Hematopoietic multipotent progenitor cell (in vitro differentiated cells): ENCODE measurements around the gene IL22RA2. TPM values are rescaled to one million over a fixed set of nuclear protein-coding genes. Genes with fewer than 3 reads are reported as not detected.
"Not testable (repeated sequence)": the region's sequence is repeated elsewhere in the genome, so short reads cannot be mapped to it uniquely, and the experiment has no call there.

Source experiments
- DNase-seq, 3 donors: peaks; one replicate each; pipeline ENCODE4 v3.0.0-alpha.2; 2011 to 2015; ENCODE audit warnings: low read depth in 2 of 3, low spot score in 2 of 3
- total RNA-seq: library from RNA; depleted of rRNA; stranded (reverse); fragments of >200 nt; gene quantifications from one replicate; pipeline ENCODE4 v1.2.3, GENCODE V29; 2012

IL22RA2 gene, protein sequence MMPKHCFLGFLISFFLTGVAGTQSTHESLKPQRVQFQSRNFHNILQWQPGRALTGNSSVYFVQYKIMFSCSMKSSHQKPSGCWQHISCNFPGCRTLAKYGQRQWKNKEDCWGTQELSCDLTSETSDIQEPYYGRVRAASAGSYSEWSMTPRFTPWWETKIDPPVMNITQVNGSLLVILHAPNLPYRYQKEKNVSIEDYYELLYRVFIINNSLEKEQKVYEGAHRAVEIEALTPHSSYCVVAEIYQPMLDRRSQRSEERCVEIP
- not detected for total RNA-seq

DNA sequence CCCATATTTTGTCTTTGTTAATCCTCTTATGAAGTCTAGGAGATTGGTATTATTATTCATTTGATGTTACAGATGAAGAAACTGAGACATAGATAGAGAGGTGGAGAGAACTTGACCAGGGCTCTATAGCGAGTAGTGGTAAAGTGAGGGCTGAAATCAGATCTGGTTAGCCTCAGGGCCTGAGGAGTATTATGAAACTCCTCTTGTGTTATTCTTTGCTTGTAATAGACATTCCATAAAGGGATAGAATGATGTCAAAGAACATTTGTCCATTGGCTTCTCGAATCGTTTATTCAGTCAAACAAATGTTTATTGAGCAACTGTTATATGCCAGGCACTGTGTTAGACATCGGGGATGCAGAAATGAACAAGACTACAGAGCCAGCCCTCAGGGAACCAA, at the start of gene IL22RA2:
IL22RA2 (minus strand) TSS at position 144 of the 400 bp plus-strand sequence. CDS start 11,895 bp downstream, outside the sequence.
- DNase-seq, result no peak

DNA sequence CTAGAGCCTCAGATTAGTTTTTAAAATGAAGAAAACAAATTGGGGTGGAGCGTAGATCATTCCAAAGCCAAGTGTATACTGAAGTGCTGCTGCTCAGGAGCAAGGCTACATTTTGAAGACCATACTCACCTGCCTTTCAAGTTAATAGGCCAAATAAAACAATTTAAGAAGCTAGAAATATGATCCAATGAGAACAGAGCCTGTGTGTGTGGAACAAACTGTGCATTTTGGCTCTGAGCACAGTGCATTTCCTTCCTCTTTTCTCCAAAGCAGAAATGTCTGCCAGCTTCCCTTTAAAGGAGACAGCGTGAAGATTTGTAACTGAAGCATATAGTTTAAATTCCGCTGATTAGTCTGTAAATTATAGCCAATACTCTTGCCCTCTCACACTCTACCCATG, 48.9 kb upstream of the IL22RA2 start:
- DNase-seq, result peak in 2 of 3 donors; percentile 67 to 83

DNA sequence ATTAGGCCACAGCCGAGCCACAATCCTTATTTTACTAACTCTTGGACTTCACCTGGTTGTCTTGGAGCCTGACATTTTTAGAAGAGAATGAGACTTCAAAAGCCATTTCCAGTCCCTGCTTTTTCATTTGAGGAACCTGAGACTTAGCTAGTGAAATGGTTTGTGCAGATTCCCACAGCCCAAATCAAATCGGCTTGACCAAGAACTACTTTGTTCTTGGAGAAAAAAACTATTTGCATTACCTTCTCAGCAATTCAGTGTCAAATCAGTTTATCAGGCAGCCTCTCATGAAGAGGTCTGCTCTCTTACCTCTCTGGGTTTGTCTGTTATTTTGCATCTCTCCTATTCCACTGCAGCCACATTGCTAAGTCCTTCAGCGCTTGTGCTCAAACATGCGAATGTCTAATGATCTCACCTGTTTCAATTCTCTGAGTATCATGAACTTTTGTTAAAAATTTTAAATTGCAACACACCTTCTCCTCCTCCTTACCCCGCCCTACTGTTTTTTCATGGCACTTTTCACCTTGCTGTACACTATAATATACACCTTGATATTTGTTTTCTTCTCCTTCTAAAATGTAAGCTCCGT, 46.3 kb upstream of the IL22RA2 start:
- DNase-seq, result no peak

DNA sequence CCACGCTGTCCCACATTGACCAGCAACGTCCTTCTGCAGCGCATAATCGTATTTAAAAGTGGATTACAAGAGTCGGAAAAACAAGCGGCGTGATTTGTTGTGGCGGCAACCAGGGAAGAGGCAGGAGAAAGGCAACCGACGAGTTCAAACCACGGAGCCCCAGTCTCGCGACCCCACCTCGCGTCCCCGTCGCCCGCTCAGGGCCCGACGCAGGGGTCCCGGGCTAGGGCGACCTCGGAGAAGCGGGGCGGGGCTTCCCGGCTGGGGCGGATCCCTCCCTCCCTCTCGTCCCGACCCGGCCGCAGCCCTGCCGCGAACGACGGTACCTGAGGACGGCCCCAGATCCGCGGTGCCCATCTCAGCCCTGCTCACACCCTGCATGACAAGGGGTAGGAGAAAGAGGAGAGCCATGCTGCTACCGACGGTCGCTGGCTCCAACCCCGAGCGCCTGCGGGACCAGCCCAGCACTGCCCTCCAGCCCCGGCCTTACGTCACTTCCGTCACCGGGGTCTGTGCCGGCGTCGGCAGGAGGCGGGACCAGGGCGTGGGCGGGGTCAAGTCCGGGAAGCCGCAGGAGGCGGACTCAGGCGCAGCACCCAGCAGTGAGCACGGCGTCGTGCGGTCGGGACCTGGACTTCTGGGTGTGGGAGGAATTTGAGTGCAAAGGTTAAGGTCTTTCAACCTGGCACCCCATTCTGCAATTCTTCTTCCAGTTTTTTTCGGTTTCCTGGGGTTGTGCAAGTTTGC, 45.6 kb upstream of the IL22RA2 start, which contains the start of gene IFNGR1:
IFNGR1 (minus strand) TSS at position 469 of the 747 bp plus-strand sequence; CDS start at position 411, 58 bp downstream.
- peak; percentile 84 to 93 (median 92) for DNase-seq

DNA sequence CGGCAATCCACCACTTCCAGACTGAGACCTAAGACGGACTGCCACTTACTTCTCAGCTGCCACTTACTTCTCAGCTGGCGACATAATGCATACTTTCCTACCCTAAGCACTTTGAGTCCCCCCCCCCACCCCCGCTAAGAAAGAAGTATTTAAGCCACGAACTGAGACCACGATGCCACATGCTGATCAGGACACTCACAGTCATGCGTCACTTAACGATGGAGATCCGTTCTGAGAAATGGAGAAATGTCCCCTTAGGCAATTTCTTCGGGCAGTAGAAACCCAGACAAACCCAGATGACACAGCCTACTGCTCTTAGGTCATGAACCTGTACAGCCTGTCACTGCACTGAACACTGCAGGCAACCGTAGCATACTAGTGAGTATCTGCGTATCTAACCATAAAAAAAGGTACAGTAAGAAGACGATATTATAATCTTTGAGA, 45.1 kb upstream of the IL22RA2 start:
- DNase-seq, result peak; percentile 30 to 60 (median 56)

DNA sequence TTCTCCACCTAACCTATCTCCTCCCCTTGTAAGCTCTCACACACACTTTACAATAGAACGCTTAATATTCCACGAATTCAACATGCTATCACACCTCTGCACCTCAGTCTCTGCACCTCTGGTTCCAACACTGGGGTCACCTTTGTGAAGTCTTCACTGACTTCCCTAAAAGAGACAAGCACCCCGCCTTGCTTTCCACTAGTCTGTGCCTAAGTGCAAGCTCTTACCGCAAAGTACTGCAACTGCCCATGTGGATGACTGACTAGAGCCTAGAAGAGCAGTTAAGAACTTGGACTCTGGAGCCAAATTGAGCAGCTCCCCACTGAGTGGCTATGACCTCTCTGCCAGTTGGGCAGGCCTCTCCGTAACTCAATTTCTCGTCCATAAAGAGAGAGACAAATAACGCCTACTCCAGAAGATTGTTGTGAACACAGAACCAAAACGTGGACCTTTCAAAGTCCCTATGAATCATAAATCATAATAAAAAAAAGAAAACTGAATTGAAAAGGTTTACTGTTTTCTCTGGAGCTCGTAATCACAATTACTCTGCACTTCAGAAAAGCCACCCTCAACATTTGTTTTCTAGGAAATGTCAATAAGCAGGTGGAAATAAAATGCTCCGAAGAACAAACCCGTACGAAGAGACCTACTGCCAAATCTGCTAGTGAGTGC, 44.5 kb upstream of the IL22RA2 start:
- DNase-seq, result peak in 2 of 3 donors; percentile 47 to 75

DNA sequence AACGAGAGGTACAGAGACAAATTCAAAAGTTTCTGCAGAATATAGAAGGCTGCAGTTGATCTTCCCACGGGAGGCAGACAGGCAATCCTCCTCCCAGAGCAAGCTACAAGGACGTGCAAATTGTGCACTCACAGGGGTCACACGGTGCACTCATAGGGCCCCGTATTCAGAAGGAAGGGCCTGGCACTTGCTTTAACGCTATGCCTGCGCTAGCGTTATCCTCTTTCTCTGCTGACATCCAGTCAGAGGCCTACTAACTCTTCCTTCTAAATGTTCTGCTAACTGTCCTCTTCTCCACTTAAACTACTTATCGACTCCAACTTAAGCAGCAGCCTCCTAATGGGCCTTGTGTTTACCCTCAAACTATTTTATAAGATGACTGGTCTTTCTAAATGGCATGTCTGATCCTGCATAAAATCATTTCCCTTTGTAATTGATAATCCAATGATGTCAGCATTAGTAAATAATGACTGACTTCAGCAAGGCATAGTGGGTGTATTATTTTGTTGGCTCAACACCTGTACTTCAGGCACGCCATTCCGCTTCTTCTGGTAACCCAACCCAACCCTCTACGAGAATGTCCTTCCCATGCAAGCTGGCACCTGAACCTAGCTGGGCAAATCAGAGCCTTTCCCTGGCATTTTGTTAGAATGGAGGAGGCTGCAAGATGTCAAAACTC, 43.6 kb upstream of the IL22RA2 start:
- DNase-seq, result no peak

DNA sequence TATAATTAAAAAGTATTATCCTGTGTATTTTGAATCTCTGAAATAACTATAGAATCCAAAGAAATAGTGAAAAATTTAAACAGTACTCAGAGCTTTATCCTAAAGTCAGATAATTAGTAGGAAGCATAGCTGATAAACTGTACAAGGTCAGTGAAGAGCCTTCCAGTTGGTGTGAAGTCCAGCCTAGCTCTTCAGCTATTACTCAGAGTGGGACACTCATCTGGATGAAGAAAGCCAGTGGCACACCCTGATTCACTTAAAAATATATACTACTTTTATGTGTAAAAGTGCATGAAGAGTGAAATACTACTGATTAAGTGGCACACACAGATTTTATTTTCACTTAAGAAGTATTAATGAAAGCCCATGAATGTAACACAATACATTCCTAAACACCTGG, 42.7 kb upstream of the IL22RA2 start:
- no peak for DNase-seq

DNA sequence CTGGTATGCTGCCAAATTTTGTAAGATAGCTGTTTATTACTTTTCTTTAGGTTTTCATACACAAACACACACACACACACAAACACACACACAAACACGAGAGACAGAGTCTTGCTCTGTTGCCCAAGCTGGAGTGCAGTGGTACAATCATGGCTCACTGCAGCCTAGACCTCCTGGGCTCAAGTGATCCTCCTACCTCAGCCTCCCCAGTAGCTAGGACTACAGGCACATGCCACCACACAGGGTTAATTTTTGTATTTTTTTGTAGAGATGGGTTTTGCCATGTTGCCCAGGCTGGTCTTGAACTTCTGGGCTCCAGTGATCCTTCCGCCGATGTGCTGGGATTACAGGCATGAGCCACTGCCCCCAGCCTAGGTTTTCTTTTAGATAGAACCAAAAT, 42.2 kb upstream of the IL22RA2 start:
- not testable (repeated sequence) for DNase-seq

DNA sequence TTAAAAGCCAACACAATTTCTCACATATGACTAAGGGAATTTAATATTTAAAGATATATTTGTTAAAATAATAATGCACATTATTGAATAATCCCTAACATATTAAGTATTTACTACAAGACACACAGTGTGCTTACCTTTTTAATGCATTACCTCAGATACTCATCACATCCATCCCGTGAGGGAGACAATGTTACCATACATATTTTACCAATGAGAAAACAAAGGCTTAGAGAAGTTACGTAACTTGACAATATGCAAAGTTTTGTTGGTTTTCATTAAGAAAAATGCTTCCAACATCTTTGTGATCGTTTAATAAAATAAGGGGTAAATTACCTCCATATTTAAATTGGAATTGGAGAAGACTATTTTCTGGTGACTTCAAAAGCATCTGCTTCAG, 41.5 kb upstream of the IL22RA2 start:
- no peak for DNase-seq

DNA sequence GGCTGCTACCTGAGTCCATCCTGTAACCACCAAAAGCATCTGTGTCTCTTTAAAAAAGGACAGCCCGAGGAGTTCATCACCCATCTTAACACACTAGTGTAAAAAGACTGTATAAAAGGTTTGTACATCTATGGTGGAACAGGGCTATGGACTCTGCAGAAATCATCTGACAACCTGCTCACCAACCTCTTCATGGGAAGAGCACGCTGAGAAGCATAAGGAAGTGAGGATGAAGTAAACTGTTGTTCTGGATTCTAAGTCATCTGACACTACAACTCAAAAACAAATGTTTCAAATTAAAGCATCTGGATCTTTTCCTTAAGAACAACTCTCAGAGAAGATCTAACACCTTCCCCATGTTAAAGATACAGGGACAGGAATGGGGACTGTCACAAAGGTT, 40.4 kb upstream of the IL22RA2 start:
- DNase-seq, result no peak

DNA sequence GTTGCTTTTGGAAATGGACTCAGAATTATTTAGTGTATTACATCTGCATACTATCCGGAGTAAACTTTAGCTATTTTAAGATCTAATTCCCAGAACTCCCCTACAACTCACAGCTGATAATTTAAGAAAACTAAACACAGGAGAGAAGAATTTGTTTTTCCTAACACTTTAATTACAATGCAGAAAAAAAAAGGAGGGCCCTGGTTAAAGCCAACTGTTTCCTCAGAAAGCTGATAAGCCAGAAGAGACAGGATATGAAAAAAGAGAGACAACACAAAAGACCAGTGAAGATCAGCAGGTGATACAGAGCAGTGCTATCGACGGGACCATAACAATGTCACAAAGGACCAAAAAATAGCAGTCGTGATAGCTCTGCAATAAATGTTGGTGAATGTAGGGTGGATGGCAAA, 39.9 kb upstream of the IL22RA2 start:
- peak in 1 of 3 donors; percentile 27 for DNase-seq

DNA sequence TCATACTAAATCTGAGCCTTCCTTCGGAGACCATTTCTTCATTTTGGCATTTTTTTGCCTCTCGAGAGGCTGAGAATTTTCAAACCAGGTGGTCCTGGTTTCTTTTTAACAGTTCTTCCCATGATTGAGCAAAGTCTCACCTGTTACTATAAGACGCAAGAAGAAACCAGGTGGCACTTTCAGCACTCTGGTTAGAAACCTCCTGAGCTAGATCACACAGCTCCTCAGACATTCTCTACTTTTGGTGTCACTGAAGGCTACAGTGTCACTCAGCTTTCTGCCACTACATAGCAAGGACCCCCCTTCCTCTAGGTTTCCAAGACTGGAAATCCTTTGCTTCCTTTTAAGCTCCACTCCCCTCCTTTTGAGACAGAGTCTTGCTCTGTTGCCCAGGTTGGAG, 38.5 kb upstream of the IL22RA2 start:
- DNase-seq, result no peak

DNA sequence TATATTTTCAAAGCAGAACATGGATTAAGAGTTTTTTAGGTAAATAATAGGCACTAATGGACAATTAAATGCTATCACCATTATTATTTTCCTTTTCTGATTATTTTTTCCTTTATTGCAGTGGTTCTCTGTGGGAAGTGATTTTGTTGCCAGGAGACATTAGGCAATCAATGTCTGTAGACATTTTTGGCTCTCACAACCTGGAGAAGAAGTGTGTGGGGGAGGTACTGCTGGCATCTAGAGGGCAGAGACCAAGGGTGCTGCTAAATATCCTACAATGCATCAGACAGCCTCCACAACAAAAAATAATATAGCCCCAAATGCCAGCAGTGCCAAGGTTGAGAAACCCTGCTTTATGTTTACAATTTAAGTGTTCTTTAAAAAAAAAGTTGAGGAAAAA, 37.5 kb upstream of the IL22RA2 start:
- DNase-seq, result no peak

DNA sequence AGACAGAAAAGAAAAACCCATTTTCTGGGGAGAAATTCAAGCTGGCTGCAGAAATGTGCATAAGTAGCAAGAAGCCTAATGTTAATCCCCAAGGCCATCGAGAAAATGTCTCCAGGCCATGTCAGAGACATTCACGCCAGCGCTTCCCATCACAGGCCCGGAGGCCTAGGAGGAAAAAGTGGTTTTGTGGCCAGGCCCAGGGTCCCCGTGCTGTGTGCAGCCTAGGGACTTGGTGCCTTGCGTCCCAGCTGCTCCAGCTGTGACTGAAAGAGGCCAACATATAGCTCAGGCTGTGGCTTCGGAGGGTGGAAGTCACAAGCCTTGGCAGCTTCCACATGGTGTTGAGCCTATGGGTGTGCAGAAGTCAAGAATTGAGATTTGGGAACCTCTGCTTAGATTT, 34.8 kb upstream of the IL22RA2 start:
- DNase-seq, result no peak

DNA sequence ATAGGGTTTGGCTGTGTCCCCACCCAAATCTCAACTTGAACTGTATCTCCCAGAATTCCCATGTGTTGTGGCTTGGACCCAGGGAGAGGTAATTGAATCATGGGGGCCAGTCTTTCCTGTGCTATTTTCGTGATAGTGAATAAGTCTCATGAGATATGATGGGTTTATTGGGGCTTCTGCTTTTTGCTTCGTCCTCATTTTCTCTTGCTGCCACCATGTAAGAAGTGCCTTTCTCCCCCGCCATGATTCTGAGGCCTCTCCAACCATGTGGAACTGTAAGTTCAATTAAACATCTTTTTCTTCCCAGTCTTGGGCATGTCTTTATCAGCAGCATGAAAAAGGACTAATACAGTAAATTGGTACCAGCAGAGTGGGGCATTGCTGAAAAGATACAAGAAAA, 34.0 kb upstream of the IL22RA2 start:
- DNase-seq, result not testable (repeated sequence)

DNA sequence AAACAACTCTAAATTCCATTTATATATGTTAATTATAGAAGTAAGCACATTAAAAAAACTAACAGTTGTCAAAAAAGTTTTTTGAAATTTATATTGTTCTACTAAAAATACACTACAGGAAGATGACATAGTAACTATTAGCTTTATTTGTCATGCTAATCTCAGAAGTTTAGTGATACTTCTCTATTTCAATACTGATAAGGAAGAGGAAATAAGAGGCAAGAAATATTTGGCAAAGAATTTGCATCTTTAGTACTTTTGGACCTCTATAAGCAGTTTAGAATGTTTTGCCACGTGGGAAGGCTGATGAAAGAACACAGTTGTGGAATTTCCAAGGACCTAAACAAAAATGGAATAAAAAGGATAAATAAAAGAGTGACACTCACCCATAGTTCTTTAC, 33.1 kb upstream of the IL22RA2 start:
- no peak for DNase-seq

DNA sequence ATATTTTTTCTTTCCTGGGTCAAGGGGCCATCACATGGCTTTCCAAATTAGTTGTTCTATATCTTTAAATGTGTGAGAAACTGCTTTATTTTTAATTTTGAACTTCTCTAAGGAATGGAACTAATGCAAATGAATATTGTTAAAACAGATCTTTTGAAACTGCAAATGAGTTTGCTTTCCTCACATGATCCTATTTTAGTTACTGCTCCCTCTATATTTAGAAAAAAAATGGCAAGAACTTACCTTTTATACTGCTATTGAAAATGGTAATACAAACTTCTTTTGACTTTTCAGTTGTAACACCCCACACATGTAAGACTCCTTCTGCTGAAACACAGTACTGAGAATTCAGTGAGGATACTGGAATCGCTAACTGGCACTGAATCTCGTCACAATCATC, 29.8 kb upstream of the IL22RA2 start:
- DNase-seq, result no peak

DNA sequence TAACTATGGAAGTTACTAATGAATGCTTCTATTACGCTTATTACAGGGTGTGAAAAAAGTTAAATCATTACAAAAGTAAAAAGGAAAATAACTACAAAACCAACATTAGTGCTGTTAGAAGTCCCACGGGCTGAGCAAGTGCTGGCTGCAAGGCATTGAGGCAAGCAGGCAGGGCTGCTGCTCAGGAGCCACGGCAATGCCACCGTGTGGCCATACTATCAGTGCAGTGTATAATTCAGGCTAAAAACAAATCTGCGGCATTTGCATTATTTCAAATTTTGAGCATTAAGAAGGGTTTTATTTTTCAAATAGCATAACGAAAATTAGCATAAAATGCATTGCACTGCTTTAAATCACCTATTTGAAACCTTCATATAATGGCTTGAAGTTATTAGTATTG, 28.6 kb upstream of the IL22RA2 start:
- no peak for DNase-seq

DNA sequence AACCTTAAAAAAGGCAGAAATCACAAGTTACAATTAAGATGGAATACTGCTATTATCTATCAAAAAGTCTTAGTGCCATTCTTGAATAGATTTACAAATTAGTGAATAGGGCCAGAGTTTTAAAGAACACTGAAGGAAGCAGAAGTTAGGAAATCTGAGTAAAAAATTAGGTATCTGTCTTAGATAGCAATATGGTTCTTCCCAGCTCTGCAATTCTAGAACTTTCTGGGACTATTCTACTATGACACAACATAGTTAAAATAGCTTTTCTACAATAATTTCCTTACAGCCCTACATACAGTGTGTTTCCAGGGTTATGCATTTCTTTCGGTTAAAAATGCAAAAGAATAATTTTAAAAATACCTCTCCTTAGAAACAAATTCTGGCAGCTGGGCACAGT, 27.6 kb upstream of the IL22RA2 start:
- DNase-seq, result no peak

DNA sequence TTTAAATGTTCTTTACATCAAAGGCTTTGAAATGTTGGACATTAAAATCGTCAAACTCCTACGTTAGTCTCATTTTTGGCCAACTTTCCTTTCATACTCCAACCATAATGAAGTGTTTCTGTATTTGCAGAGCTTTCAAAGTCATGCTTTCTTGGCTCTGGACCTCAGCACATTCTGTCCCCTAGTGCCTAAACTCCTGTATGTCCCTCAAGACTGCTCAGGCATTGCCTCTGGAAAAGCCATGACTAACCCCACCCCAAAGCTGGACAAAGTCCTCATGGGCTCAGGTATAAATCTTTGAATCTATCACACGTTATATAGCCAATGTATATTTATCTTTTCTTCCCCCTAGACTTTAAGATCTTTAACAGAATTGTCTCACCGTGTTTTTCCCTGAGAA, 26.8 kb upstream of the IL22RA2 start:
- DNase-seq, result no peak
